AG20443 (cell line): ENCODE results near the gene CIAO3.

Experiments used
- DNase-seq: peaks from one replicate; pipeline ENCODE4 v3.0.0; 2012; ENCODE audit warnings: low spot score, mixed read lengths

CIAO3 gene

GRCh38 chr16:775236-775796 is 34.5 kb upstream of the CIAO3 start:
- no peak for DNase-seq

- no peak for DNase-seq
Measured at GRCh38 chr16:774086-775001, 33.5 kb upstream of the CIAO3 start.

GRCh38 chr16:772959-773358 is 32.2 kb upstream of the CIAO3 start:
- no peak for DNase-seq

GRCh38 chr16:770411-770810 is 29.6 kb upstream of the CIAO3 start:
- no peak for DNase-seq

GRCh38 chr16:769934-770333 is 29.1 kb upstream of the CIAO3 start:
- DNase-seq, result no peak

GRCh38 chr16:769184-769784 is 28.5 kb upstream of the CIAO3 start:
- no peak for DNase-seq

GRCh38 chr16:768428-768827 is 27.6 kb upstream of the CIAO3 start:
- DNase-seq, result no peak

GRCh38 chr16:767743-768235 is 27.0 kb upstream of the CIAO3 start:
- DNase-seq, result no peak

- DNase-seq, result no peak
Measured at GRCh38 chr16:766820-767640, 26.2 kb upstream of the CIAO3 start.

- DNase-seq, result no peak
Measured at GRCh38 chr16:766008-766819, 25.4 kb upstream of the CIAO3 start.

GRCh38 chr16:765488-765865 is 24.7 kb upstream of the CIAO3 start:
- no peak for DNase-seq

- no peak for DNase-seq
Measured at GRCh38 chr16:764848-765487, 24.2 kb upstream of the CIAO3 start.

- DNase-seq, result no peak
Measured at GRCh38 chr16:764184-764750, 23.5 kb upstream of the CIAO3 start.

- no peak for DNase-seq
Measured at GRCh38 chr16:763369-764183, 22.8 kb upstream of the CIAO3 start.

- no peak for DNase-seq
Measured at GRCh38 chr16:762595-763268, 21.9 kb upstream of the CIAO3 start.

- no peak for DNase-seq
Measured at GRCh38 chr16:761625-762513, 21.1 kb upstream of the CIAO3 start.

GRCh38 chr16:760545-761343 is 19.9 kb upstream of the CIAO3 start, which contains the start of gene MSLN:
Gene MSLN, plus strand, starts transcription at chr16:760734. Its CDS starts 1,947 bp downstream, at chr16:762681.
- DNase-seq, result peak; percentile 59
